ENCODE results near the gene MCM8.

GRCh38 chr20:6028818-6029217 is 78.4 kb downstream of the MCM8 start:
- TF ChIP-seq POU2F2 (IDR thresholded peaks at IDR 0.05; ENCODE audit: low read depth, low read length) (no peak), POLR2A (IDR thresholded peaks at IDR 0.05; ENCODE audit: low read depth, low read length) (no peak), POLR2AphosphoS5 (IDR thresholded peaks at IDR 0.05; ENCODE audit: low read depth, low read length) (no peak), SPI1 (IDR thresholded peaks at IDR 0.05; ENCODE audit: low read depth, low read length) (no peak), TAF1 (IDR thresholded peaks at IDR 0.05; ENCODE audit: low read depth, low read length) (no peak), PAX5 (IDR thresholded peaks at IDR 0.05; ENCODE audit: insufficient read depth, low read length, severe bottlenecking) (no peak)
